SK-N-MC (cell line): ENCODE data around the gene CEMIP.

Source experiments
- FOXP2 ChIP-seq: optimal IDR thresholded peaks from 2 replicates; pipeline ENCODE3; 2011; ENCODE audit warnings: mild to moderate bottlenecking, moderate library complexity; ENCODE audit not compliant: insufficient read depth; ENCODE audit errors: extremely low read length, control extremely low read depth
- POLR2AphosphoS5 ChIP-seq: IDR thresholded peaks from 2 replicates; pipeline ENCODE4 v1.6.1; 2012; ENCODE audit warnings: mild to moderate bottlenecking, low read depth, low read length, borderline replicate concordance

DNA sequence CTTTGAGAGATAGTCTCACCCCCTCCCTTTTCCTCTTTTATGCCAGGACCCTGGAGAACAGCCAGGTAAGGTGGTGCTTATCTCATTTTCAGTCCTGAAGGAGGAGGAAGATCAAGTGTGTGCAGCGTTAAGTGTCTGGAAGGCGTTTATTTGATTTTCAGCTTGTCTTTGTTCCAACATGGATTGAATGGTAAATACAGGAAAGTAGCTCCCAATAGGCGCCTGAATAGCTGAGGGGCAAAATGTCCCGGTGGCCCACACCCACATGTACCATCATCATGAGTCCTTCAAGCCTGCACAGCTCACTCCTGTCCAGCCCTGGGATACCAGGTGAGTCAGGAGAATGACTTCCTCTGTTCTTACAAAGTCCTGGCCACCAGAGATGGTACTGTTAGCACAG lies 73.5 kb downstream of the CEMIP start:
- TF ChIP-seq FOXP2 (no peak), POLR2AphosphoS5 (no peak)
